HepG2 (cell line): ENCODE results near the gene CNOT6. TPM values are rescaled to one million over a fixed set of nuclear protein-coding genes. Genes with fewer than 3 reads are reported as not detected.

Experiments used
- ATAC-seq: fragments of 200-7000 bp; cut with Tn5 transposase; 3 replicates; pipeline ENCODE4 v1.9.1; 2020; ENCODE audit warnings: mild to moderate bottlenecking, moderate library complexity
- BruUV-seq: library from RNA; stranded (reverse); fragments of 400-500 nt; replicated peaks from 2 replicates; lab custom pipeline; 2021; lab: Mats Ljungman, UMichigan
- CTCF ChIA-PET: fragments of 300-600 bp; formaldehyde crosslinking; extraction: SDS; loops from one replicate; lab custom pipeline; 2021; ENCODE audit warnings: low total read pairs, inconsistent platforms, low intra/inter-chr PET ratio; lab: Yijun Ruan, JAX
- POLR2A ChIA-PET: fragments of 350-600 bp; sonication (Branson Sonifier 250); formaldehyde crosslinking; loops from one replicate; lab custom pipeline; 2020; ENCODE audit warnings: antibody characterized with exemption, inconsistent platforms; lab: Yijun Ruan, JAX
- DNase-seq: peaks from one replicate; pipeline ENCODE4 v3.0.0-alpha.2; 2015; ENCODE audit warnings: low spot score
- FAIRE-seq: peaks from 3 replicates; lab custom pipeline; 2011; peaks lifted over from hg19 to GRCh38; lab: Jason Lieb, UNC
- H2AFZ ChIP-seq: one replicate; pipeline ENCODE4 v1.6.1; 2011; ENCODE audit warnings: low read length, inconsistent platforms
- H3K27ac ChIP-seq: fragments of 300-600 bp; 3 replicates; pipeline ENCODE4 v1.8.0; 2011; ENCODE audit warnings: mixed run types, mild to moderate bottlenecking, mixed read lengths, low read length, inconsistent platforms; ENCODE audit not compliant: insufficient read depth; ENCODE audit errors: extremely low read length
- H3K27me3 ChIP-seq, 2 experiments: fragments of 200-600 bp in 1 of 2; 2 replicates in 1 of 2; 3 replicates in 1 of 2; pipeline versions ENCODE4 v1.6.0 to v1.8.0; 2011; ENCODE audit warnings: low read length in 2 of 2, mild to moderate bottlenecking in 2 of 2, moderate library complexity in 2 of 2, inconsistent platforms in 1 of 2; ENCODE audit not compliant: insufficient read depth in 2 of 2, control insufficient read depth in 1 of 2
- H3K36me3 ChIP-seq, 2 experiments: fragments of 200-600 bp in 1 of 2; replicated peaks in 1 of 2; 2 replicates in 1 of 2; 3 replicates in 1 of 2; pipeline versions ENCODE4 v1.5.1 to v1.8.0; 2011; ENCODE audit warnings: low read length in 2 of 2, inconsistent platforms in 1 of 2; ENCODE audit not compliant: insufficient read depth in 2 of 2, control insufficient read depth in 1 of 2
- H3K4me1 ChIP-seq: 2 replicates; pipeline ENCODE4 v1.5.1; 2012; ENCODE audit warnings: low read length, inconsistent platforms; ENCODE audit not compliant: insufficient read depth
- H3K4me2 ChIP-seq: 2 replicates; pipeline ENCODE4 v1.6.0; 2011; ENCODE audit warnings: low read depth, low read length, inconsistent platforms
- H3K4me3 ChIP-seq, 3 experiments: fragments of 200-600 bp in 1 of 3; sonication (generic), shearing (Covaris generic) in 1 of 3; replicated peaks in 1 of 3; 2 replicates each; pipeline ENCODE4 v1.5.1; 2011 to 2016; ENCODE audit warnings: low read length in 3 of 3, inconsistent platforms in 2 of 3, low read depth in 2 of 3, mild to moderate bottlenecking in 2 of 3, control low read depth in 1 of 3, mixed read lengths in 1 of 3; ENCODE audit not compliant: insufficient read depth in 1 of 3
- H3K79me2 ChIP-seq: one replicate; pipeline ENCODE4 v1.6.1; 2011; ENCODE audit warnings: low read length, inconsistent platforms; ENCODE audit not compliant: insufficient read depth
- H3K9ac ChIP-seq: 2 replicates; pipeline ENCODE4 v1.6.0; 2011; ENCODE audit warnings: mild to moderate bottlenecking, low read depth, low read length, inconsistent platforms; ENCODE audit not compliant: insufficient read depth
- H3K9me3 ChIP-seq: 2 replicates; pipeline ENCODE4 v1.5.1; 2012; ENCODE audit warnings: mild to moderate bottlenecking, low read length
- H4K20me1 ChIP-seq: 2 replicates; pipeline ENCODE4 v1.6.0; 2011; ENCODE audit warnings: inconsistent platforms, mild to moderate bottlenecking, low read length, moderate library complexity; ENCODE audit not compliant: insufficient read depth
- ATF1 ChIP-seq: IDR thresholded peaks from 2 replicates; pipeline ENCODE4 v1.6.1; 2016; ENCODE audit warnings: mild to moderate bottlenecking, control low read depth
- HES4 ChIP-seq: sonication (generic); formaldehyde crosslinking; IDR thresholded peaks from 2 replicates; pipeline ENCODE4 v1.9.0; 2021; ENCODE audit warnings: mild to moderate bottlenecking, missing genetic modification reagents, borderline replicate concordance
- PCBP2 ChIP-seq: fragments of 200-400 bp; formaldehyde crosslinking; optimal IDR thresholded peaks from 2 replicates; pipeline ENCODE3; 2018; ENCODE audit warnings: low read length, low read depth; ENCODE audit not compliant: poor library complexity, severe bottlenecking
- SNAPC5 ChIP-seq: sonication (generic); formaldehyde crosslinking; IDR thresholded peaks from 2 replicates; pipeline ENCODE4 v1.8.1; 2023; ENCODE audit warnings: mild to moderate bottlenecking, missing genetic modification reagents, borderline replicate concordance
- SRY ChIP-seq: sonication (generic); formaldehyde crosslinking; IDR thresholded peaks from 2 replicates; pipeline ENCODE4 v1.8.0; 2022; ENCODE audit warnings: mild to moderate bottlenecking, missing genetic modification reagents
- SSRP1 ChIP-seq: IDR thresholded peaks from 2 replicates; pipeline ENCODE4 v1.6.1; 2016; ENCODE audit warnings: control low read depth
- ZBTB8A ChIP-seq: sonication (generic); formaldehyde crosslinking; IDR thresholded peaks from 2 replicates; pipeline ENCODE4 v1.4.0; 2020; ENCODE audit warnings: mild to moderate bottlenecking, low read depth, missing genetic modification reagents, borderline replicate concordance
- ZNF10 ChIP-seq: sonication (generic); formaldehyde crosslinking; IDR thresholded peaks from 2 replicates; pipeline ENCODE4 v1.4.0; 2020; ENCODE audit warnings: mild to moderate bottlenecking, low read depth, missing genetic modification reagents, borderline replicate concordance
- ZNF205 ChIP-seq: IDR thresholded peaks from 2 replicates; pipeline ENCODE4 v1.6.1; 2018; ENCODE audit warnings: missing biosample characterization, missing genetic modification reagents
- ZUFSP ChIP-seq: sonication (generic); formaldehyde crosslinking; IDR thresholded peaks from 2 replicates; pipeline ENCODE4 v1.9.0; 2021; ENCODE audit warnings: missing genetic modification reagents, mild to moderate bottlenecking, borderline replicate concordance
- WGBS: methylation state at CpG from one replicate; pipeline ENCODE4 v1.1.6; 2017; ENCODE audit warnings: low lambda C conversion rate; 5-methylcytosine and 5-hydroxymethylcytosine counted together
- in situ Hi-C: cut with HindIII; loops from 2 replicates; pipeline ENCODE4 v1.10.0; 2017; ENCODE audit warnings: low pct_unique_long_range_greater_than_20kb; ENCODE audit not compliant: extremely low pct_ligation_motif_present
- intact Hi-C: fragments of 100-400 bp; cut with micrococcal nuclease; formaldehyde crosslinking; loops from one replicate; pipeline ENCODE4 v1.10.0; 2022; ENCODE audit not compliant: unreplicated experiment
- polyA plus RNA-seq, 8 experiments: library from polyadenylated mRNA; depleted of rRNA in 3 of 8; stranded (reverse) in 7 of 8; unstranded in 1 of 8; fragments of >200 nt; fragmentation: Illumina TruSeq in 4 of 8; extraction: Trizol in 4 of 8; gene quantifications; 2 replicates each; pipeline versions ENCODE4 v1.2.1 to v1.2.3, GENCODE V29; 2011 to 2016; ENCODE audit warnings: low read depth in 4 of 8, missing spikeins in 1 of 8, mixed read lengths in 1 of 8; ENCODE audit not compliant: insufficient read depth in 1 of 8
- total RNA-seq, 5 experiments: library from RNA; depleted of rRNA; stranded (reverse); fragments of >200 nt; fragmentation: Illumina TruSeq; extraction: Trizol; gene quantifications; 2 replicates each; pipeline ENCODE4 v1.2.3, GENCODE V29; 2016; ENCODE audit warnings: low read depth in 1 of 5
- TF ChIP-seq, protein P1 (sequence below): sonication (generic); formaldehyde crosslinking; IDR thresholded peaks from 2 replicates; pipeline ENCODE4 v1.8.0; 2022; ENCODE audit warnings: missing genetic modification reagents, mild to moderate bottlenecking, inconsistent platforms, borderline replicate concordance
- TF ChIP-seq, protein P2 (sequence below): sonication (generic); formaldehyde crosslinking; IDR thresholded peaks from 2 replicates; pipeline ENCODE4 v1.4.0; 2020; ENCODE audit warnings: missing genetic modification reagents

Gene CNOT6
- total and polyA plus RNA-seq, 2 of the 13 experiments (the other 11 are each of a cell fraction or from before 2014, with no cell fraction given) = 8.8 to 9.1 TPM

DNA sequence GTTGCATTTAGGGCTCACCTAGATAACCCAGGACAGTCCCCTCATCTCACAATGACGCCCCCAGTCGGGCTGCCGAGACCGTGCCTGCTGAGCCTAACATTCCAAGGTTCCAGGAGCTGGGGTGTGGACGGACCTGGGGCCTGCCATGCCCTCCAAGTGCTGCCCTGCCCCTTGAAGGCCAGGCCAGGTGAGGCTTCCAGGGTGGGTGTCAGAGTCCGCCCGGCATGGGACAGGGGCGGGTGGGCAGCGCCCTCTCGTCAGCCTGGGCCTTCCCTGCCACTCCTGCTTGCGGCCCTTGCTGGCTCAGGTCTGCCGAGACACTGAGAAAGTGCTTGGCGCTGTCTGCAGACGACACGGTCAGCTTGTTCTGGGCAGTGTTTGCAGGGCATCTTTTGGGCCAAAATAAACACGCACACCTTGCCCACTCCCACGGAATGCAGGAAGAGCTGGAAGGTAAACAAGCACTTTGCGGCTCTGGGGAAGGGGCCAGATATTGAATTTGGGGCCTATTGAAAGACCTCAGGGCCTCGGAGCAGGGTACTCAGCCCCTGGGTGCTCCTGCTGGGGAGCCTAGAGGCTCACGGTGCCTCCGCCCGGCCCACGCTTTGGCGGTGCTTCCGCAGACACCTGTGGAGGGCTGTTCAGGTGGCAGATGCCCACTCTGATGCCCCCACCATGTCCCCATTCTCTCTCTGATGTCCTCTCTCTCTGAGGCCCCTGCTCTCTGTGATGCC is 101.4 kb downstream of the CNOT6 start:
- TF ChIP-seq HES4 (CRISPR knock-in tag) (no peak), SSRP1 (no peak), ZNF10 (no peak), ZNF205 (CRISPR knock-in tag) (no peak), SNAPC5 (CRISPR knock-in tag) (no peak), ZBTB8A (no peak), ZUFSP (CRISPR knock-in tag) (no peak), PCBP2 (no peak), ATF1 (no peak), SRY (CRISPR knock-in tag) (no peak)
- TF ChIP-seq, protein P1, sequence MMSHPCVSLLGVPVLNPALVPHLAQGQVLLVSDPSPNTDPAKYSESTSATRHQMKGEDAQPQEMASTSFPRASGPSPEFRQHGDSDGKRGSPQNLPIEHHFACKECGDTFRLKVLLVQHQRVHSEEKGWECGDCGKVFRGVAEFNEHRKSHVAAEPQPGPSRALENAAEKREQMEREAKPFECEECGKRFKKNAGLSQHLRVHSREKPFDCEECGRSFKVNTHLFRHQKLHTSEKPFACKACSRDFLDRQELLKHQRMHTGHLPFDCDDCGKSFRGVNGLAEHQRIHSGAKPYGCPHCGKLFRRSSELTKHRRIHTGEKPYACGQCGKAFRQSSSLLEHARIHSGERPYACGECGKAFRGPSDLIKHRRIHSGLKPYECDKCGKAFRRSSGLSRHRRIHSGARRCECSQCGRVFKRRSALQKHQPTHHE (CRISPR knock-in tag) = no peak
- TF ChIP-seq, protein P2, sequence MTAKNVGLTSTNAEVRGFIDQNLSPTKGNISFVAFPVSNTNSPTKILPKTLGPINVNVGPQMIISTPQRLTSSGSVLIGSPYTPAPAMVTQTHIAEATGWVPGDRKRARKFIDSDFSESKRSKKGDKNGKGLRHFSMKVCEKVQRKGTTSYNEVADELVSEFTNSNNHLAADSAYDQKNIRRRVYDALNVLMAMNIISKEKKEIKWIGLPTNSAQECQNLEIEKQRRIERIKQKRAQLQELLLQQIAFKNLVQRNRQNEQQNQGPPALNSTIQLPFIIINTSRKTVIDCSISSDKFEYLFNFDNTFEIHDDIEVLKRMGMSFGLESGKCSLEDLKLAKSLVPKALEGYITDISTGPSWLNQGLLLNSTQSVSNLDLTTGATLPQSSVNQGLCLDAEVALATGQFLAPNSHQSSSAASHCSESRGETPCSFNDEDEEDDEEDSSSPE (CRISPR knock-in tag) = no peak
- H4K20me1 ChIP-seq = no peaks in the 10 kb centered on the region
- H3K9me3 ChIP-seq = no peaks in the 10 kb centered on the region
- H3K4me1 ChIP-seq = peaks cover 19% of the 10 kb centered on the region
- no TSS peak for BruUV-seq
- H3K9ac ChIP-seq = no peak overlapping the region
- ChIA-PET POLR2A (no interaction called here), CTCF (no interaction called here)
- no peak overlapping the region for H2AFZ ChIP-seq
- in situ Hi-C loops (no loop called here), intact Hi-C loops (no loop called here)
- H3K79me2 ChIP-seq = no peaks in the 10 kb centered on the region
- H3K36me3 ChIP-seq = no peaks in the 10 kb centered on the region
- no peak for DNase-seq
- no peak for FAIRE-seq
- no peak for ATAC-seq
- H3K4me2 ChIP-seq = no peak overlapping the region
- WGBS = 32% methylated on average over 4 of the region's 25 CpGs
- H3K27ac ChIP-seq = no peak overlapping the region
- H3K27me3 ChIP-seq = peaks cover 21 to 62% of the 10 kb centered on the region in 2 experiments
- H3K4me3 ChIP-seq = no peak overlapping the region
